GM18951 (cell line): ENCODE measurements around the gene LSM11.

ENCODE experiments used
- POLR2A ChIP-seq: IDR thresholded peaks from 4 replicates; pipeline ENCODE4 v1.6.1; 2011; ENCODE audit warnings: mild to moderate bottlenecking; ENCODE audit not compliant: insufficient read length, insufficient read depth; ENCODE audit errors: extremely low read depth
- in situ Hi-C: fragments of 300-500 bp; cut with MboI; formaldehyde crosslinking; loops from one replicate; pipeline ENCODE4 v1.12.0; 2022; ENCODE audit warnings: low sequenced_read_pairs, mixed read lengths, inconsistent platforms; ENCODE audit not compliant: unreplicated experiment

The LSM11 gene

DNA sequence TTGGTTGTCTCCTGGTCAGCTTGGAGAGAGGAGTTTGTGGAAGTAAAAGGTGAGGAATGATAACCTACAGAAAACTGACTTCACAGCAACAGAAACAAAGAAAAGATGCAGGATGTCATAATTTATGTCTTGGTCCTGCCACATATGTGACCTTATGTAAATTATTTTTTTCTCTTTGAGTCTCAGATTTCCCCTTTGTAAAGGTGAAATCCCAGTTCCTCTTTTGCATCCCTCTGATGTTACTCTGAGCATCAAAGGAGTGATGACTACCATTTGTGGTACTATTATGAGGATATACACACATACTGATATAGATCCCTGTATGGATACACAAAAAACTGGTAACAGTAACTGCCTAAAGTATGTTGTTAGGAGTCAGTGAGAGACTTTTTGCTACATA lies 13.7 kb upstream of the LSM11 start:
- no peak for TF ChIP-seq POLR2A
- in situ Hi-C loops = loop anchor here (25.0 kb wide), 1 partner anchor 393 kb away; a partner anchor contains a TSS

DNA sequence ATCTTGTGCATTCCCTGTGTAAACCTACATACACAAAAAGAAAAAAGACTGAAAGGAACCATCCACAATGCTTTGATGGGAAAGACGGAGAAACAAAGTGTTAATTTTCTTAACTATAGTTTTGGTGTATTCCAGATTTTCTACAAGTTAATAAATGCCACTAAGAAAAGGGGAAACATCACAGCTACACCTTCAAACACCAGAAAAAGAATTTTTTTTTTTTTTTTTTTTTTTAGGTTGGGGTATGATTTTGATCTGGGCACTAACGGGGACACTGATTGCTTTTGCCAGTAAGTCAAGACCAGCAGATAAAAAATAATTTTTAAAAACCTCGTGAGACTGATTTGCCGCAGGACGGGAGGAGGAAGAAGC lies 12.6 kb upstream of the LSM11 start:
- TF ChIP-seq POLR2A = no peak
- in situ Hi-C loops = loop anchor here (25.0 kb wide), 1 partner anchor 394 kb away; a partner anchor contains a TSS

DNA sequence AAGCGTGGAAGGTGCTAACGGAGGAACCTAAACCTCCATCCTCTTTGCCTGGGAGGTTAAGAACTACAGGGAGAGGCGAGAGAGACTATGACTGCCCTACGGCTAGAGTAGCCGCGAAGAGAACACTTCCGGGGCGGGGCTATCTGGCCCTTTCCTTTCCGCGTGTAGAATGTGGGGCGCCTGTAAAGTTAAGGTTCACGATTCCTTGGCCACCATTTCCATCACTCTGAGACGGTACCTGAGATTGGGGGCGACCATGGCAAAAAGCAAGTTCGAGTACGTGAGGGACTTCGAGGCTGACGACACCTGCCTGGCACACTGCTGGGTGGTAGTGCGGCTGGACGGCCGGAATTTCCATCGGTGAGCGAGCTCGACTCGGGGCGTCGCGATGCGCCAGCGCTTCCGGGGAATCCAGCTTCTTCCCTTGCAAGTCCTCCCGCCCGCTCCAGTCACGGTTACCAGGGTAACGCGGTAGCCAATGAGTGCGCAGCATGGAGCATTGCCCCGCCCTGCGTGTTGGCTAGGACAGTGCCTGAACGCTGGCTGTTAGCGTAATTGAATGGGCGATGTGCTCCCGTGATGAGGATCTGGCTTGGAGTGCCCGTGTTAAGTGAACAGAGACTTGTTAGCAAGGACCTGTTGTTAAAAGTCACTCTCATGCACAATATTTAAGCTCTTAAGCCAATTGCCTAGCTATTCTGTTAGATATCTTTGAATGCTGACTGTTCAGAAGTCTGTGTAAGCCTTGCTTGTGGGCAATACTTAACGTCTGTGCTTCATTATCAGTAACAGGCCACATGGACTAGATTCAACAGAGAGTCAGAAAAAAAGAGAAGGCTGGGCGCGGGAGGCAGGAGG lies 12.0 kb upstream of the LSM11 start, which contains the start of gene THG1L:
Gene THG1L (plus strand): TSS at position 149 of the 858 bp plus-strand sequence. CDS start 21 bp downstream, at position 170.
- in situ Hi-C loops = loop anchor here (25.0 kb wide), 1 partner anchor 394 kb away; a partner anchor contains a TSS
- TF ChIP-seq POLR2A = peak; percentile 89

DNA sequence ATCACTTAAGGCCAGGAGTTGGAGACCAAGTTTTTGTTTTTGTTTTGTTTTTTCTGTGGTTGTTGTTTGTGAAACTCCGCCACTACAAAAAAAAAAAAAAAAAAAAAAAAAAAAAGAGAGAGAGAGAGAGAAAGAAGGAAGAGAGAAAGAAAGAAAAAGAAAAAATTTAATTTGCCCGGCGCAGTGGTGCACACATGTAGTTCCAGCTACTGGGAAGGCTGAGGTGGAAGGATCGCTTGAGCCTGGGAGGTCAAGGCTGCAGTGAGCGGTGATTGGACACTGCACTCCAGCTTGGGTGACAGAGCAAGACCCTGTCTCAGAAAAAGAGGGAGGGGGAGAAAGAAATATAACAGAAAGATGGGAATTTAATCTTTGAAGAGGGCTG lies 11.4 kb upstream of the LSM11 start:
- in situ Hi-C loops = loop anchor here (25.0 kb wide), 1 partner anchor 395 kb away; a partner anchor contains a TSS

DNA sequence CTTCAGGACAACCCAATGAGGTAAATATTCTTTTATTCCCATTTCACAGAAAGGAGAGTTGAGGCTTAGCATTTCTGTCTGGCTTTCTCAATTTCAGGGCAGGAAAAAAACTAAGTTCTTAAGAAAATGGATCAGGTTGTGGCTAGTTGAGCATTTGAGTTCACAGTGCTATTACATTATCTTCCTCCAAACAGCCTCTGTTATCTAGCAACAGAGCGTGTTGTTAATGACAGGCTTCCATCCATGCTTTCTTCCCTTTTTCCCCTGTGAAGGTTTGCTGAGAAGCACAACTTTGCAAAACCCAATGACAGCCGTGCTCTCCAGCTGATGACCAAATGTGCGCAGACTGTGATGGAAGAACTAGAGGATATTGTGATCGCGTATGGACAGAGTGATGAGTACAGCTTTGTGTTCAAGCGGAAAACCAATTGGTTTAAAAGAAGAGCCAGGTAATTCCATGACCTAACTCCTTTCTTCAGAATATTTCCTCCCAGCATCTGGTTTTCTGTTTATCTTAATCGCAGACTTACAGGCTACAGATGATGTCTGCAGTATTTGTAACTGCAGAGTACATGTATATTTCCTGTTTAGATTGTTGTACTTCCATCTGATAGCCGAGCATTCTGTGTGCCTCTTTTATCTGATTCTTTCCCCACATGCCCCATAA lies 10.8 kb upstream of the LSM11 start:
- in situ Hi-C loops = loop anchor here (25.0 kb wide), 1 partner anchor 395 kb away; a partner anchor contains a TSS
- TF ChIP-seq POLR2A = no peak

More for the DNA sequence above, 11.4 kb upstream of the LSM11 start:
- TF ChIP-seq POLR2A = no peak

DNA sequence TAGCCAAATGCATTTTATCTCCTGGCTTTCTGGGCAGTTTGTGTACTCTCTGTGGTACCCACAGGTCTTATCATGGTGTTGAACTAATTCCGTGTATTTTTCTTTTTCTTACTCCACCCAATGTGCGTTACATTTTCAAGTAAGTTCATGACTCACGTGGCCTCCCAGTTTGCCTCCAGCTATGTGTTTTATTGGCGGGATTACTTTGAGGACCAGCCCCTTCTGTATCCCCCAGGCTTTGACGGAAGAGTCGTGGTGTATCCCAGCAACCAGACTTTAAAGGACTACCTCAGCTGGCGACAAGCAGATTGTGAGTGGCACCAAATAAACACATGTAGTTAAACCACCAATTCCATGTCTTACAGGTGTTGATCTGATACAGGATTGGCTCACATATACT lies 9.1 kb upstream of the LSM11 start:
- in situ Hi-C loops = loop anchor here (25.0 kb wide), 1 partner anchor 397 kb away; a partner anchor contains a TSS
- no peak for TF ChIP-seq POLR2A

DNA sequence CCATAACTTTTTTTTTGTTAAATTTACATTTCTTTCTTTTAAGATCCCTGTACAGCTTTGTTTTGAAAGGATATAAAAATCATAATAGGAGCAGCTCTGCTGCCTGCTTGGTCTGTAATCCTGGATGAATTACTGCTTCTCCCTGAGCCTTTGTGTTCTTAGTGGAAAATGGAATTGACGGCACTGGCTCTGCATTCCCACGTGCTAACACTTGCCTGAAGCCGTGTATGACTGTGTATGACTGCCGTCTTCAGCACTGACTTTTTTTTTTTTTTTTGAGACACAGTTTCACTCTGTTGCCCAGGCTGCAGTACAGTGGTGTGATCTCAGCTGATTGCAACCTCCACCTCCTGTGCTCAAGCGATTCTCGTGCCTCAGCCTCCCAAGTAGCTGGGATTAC lies 7.5 kb upstream of the LSM11 start:
- no peak for TF ChIP-seq POLR2A
- in situ Hi-C loops = loop anchor here (25.0 kb wide), 1 partner anchor 399 kb away; a partner anchor contains a TSS

DNA sequence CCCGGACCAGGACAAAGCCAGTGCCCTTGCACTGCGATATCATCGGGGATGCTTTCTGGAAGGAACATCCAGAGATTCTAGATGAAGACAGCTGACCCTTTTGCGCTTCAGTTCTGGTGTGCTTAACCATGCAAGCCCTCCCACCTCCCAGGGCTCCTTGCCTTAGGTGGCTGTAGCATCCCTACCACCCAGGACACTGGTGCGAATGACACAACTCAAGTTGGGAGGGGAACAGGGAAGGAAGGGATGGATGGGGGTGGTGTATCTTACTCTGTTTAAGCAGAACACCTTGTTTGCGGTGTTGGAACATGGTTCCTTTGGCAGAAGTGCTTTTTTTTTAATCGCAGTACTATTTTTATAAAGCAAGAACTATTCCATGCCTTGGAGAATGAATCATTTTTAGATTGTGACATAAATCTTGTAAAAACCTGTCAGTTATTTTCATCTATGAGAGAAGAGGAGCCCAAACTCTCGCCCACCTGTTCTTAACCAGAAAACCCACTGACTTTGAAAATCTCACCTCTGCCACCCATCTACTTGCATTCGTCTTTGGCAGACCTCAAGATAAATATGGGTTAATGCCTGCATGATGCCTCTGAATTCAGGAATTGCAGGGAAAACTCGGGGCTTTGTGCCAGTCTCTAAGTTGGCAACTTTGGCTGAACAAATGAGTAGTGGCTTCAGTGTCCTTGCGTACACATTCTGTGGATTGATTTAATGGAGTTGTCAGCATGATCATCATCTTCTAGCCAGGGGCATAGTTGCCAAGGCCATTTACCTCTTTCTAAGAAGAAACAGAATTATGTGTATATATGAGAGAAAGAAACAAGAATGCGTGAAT lies 3.9 kb upstream of the LSM11 start:
- in situ Hi-C loops = loop anchor here (25.0 kb wide), 1 partner anchor 402 kb away; a partner anchor contains a TSS
- no peak for TF ChIP-seq POLR2A

DNA sequence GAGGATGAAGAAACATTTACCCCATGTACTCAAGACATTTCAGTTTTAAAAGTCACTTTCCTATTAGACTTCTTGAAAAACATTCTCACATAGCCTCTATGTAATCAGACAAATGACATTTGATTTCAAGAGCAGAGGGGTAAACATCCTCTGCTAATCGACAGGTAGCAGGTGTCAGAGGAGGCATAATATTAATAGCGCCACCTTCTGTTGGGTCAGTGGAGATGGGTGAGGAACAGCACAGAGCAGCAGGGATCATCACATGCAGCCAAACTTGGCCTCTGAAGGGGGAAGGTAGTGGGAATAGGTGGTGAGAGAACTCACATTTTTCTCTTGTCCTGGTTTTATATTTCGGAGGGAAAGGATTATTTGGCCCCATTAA lies 3.3 kb upstream of the LSM11 start:
- in situ Hi-C loops = loop anchor here (25.0 kb wide), 1 partner anchor 403 kb away; a partner anchor contains a TSS
- no peak for TF ChIP-seq POLR2A

DNA sequence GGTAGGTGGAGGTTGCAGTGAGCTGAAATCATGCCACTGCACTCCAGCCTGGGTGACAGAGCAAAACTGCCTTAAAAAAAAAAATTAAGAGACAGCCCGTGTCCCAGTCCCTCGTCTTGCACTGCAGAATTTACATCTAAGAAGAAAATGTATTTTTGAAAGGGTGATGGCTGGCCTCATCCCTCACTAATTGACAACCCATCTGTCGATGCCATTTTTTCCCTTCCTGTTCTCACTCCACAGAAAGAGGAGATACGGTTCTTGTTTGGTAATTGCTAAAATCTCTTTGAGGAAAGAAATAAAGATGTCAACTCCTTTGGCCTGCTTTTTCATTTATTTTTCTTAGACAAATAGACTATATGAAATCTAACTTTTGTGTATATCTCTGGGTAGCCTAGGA lies 2.4 kb upstream of the LSM11 start:
- TF ChIP-seq POLR2A = no peak
- in situ Hi-C loops = loop anchor here (25.0 kb wide), 1 partner anchor 404 kb away; a partner anchor contains a TSS

DNA sequence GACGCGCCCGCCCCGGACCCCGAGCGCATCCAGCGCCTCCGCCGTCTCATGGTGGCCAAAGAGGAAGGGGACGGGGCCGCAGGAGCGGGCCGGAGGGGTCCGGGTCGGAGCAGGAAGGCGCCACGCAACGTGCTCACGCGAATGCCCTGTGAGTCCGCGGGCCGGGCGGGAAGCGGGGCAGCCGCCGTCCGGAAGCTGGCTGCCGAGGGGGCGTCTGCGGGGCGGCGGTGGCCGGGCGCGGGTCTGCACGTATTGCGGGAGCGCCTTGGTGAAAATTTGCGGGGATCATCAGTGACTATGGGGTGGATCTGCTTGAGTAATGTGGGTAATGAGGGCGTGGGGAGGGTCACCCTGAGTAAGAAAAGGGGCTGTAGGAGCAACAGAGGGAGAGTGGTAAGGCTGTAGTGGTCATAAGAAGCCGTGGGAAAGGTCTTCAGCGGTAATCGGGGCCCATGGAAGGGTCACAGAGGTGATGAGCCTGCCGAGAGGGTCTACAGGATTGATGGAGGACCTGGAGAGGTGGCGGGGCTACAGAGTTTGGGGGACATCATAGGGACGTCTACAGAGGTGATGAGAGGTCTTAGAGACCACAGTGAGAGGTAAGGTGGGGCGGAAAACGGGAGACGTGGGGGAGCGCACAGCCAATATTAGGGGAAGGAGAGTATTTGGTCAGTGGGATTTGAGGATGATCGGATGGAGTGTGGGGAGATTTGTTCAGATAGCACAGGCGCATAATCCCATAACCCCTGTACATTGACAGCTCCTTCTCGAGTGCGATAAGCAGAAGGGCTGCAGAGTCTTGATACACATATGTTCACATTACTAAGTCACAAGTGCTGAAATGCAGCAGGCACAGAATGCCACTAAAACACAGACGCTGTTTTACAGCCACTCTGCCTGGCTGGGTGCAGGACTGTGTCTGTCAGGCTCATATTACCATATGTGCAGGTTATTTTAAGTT lies 819 bp downstream of the LSM11 start:
- in situ Hi-C loops = loop anchor here (25.0 kb wide), 1 partner anchor 407 kb away; a partner anchor contains a TSS
- TF ChIP-seq POLR2A = no peak
